K562 (cell line): ENCODE measurements around the gene ASIC1. TPM values are rescaled to one million over a fixed set of nuclear protein-coding genes. Genes with fewer than 3 reads are reported as not detected.
A peak's percentile ranks its signal among the peaks of the same experiment; 100 is the strongest.

Experiments
- ATAC-seq: fragments of 200-7000 bp; cut with Tn5 transposase; 3 replicates; pipeline ENCODE4 v1.9.1; 2020; ENCODE audit warnings: moderate library complexity
- BruUV-seq: library from RNA; stranded (reverse); fragments of 400-500 nt; replicated peaks from 2 replicates; lab custom pipeline; 2021; lab: Mats Ljungman, UMichigan
- CTCF ChIA-PET: fragments of 300-600 bp; formaldehyde crosslinking; extraction: SDS; loops from one replicate; lab custom pipeline; 2021; ENCODE audit warnings: low intra/inter-chr PET ratio; lab: Yijun Ruan, JAX
- POLR2A ChIA-PET: fragments of 300-600, 350-650 bp; sonication (Branson Sonifier 250); formaldehyde crosslinking; extraction: SDS; loops from one replicate; lab custom pipeline; 2021; ENCODE audit warnings: antibody characterized with exemption, inconsistent platforms; lab: Yijun Ruan, JAX
- DNase-seq, 4 experiments: peaks; one replicate each; pipeline versions ENCODE4 v3.0.0 to v3.0.0-alpha.2; 2011 to 2018; ENCODE audit warnings: low spot score in 3 of 4, mixed read lengths in 3 of 4; ENCODE audit errors: extremely low read depth in 1 of 4
- FAIRE-seq: peaks from 2 replicates; lab custom pipeline; 2011; peaks lifted over from hg19 to GRCh38; lab: Jason Lieb, UNC
- H2AFZ ChIP-seq: 2 replicates; pipeline ENCODE4 v1.6.0; 2011; ENCODE audit warnings: low read depth, low read length, control low read depth, inconsistent platforms
- H3K27ac ChIP-seq: fragments of 200-600 bp; 3 replicates; pipeline ENCODE4 v1.8.0; 2011; ENCODE audit warnings: low read depth, mild to moderate bottlenecking, control low read depth, inconsistent platforms, low read length, moderate library complexity, mixed read lengths; ENCODE audit errors: extremely low read depth
- H3K27me3 ChIP-seq, 2 experiments: fragments of 300-600 bp in 1 of 2; 2 replicates in 1 of 2; 3 replicates in 1 of 2; pipeline versions ENCODE4 v1.6.0 to v1.8.0; 2011; ENCODE audit warnings: inconsistent platforms in 2 of 2, low read length in 2 of 2, mild to moderate bottlenecking in 1 of 2, mixed read lengths in 1 of 2, moderate library complexity in 1 of 2; ENCODE audit not compliant: control insufficient read depth in 2 of 2, insufficient read depth in 2 of 2
- H3K36me3 ChIP-seq: fragments of 300-600 bp; 3 replicates; pipeline ENCODE4 v1.8.0; 2011; ENCODE audit warnings: mild to moderate bottlenecking, low read length, inconsistent platforms; ENCODE audit not compliant: control insufficient read depth, insufficient read depth
- H3K4me1 ChIP-seq, 2 experiments: fragments of 200-600 bp in 1 of 2; replicated peaks in 1 of 2; 2 replicates in 1 of 2; 3 replicates in 1 of 2; pipeline versions ENCODE4 v1.5.1 to v1.8.0; 2011; ENCODE audit warnings: inconsistent platforms in 2 of 2, low read length in 2 of 2, mild to moderate bottlenecking in 1 of 2, mixed read lengths in 1 of 2, moderate library complexity in 1 of 2; ENCODE audit not compliant: control insufficient read depth in 2 of 2, insufficient read depth in 2 of 2
- H3K4me2 ChIP-seq: 2 replicates; pipeline ENCODE4 v1.6.1; 2011; ENCODE audit warnings: low read length, control low read depth, inconsistent platforms, mixed read lengths; ENCODE audit not compliant: insufficient read depth
- H3K4me3 ChIP-seq: fragments of 200-600 bp; sonication (generic), shearing (Covaris generic); 2 replicates; pipeline ENCODE4 v1.5.1; 2016; ENCODE audit warnings: control low read depth, inconsistent platforms
- H3K79me2 ChIP-seq: fragments of 200-600 bp; 3 replicates; pipeline ENCODE4 v1.8.0; 2011; ENCODE audit warnings: low read length, inconsistent platforms; ENCODE audit not compliant: control insufficient read depth, insufficient read depth
- H3K9ac ChIP-seq, 2 experiments: 2 replicates each; pipeline versions ENCODE4 v1.6.0 to v1.6.1; 2011; ENCODE audit warnings: low read depth in 2 of 2, low read length in 2 of 2, control low read depth in 1 of 2, inconsistent platforms in 1 of 2, mild to moderate bottlenecking in 1 of 2, mixed read lengths in 1 of 2; ENCODE audit not compliant: insufficient read depth in 1 of 2
- H3K9me1 ChIP-seq: one replicate; pipeline ENCODE4 v1.6.0; 2011; ENCODE audit warnings: inconsistent platforms, mild to moderate bottlenecking, low read length, moderate library complexity; ENCODE audit not compliant: control insufficient read depth, insufficient read depth
- H3K9me3 ChIP-seq: replicated peaks from 2 replicates; pipeline ENCODE4 v1.5.1; 2011; ENCODE audit warnings: low read depth, low read length, inconsistent platforms; ENCODE audit not compliant: control insufficient read depth, insufficient read depth
- H4K20me1 ChIP-seq: replicated peaks from 2 replicates; pipeline ENCODE4 v1.6.1; 2011; ENCODE audit warnings: low read length, inconsistent platforms, mixed read lengths; ENCODE audit not compliant: control insufficient read depth, insufficient read depth
- EP300 ChIP-seq: IDR thresholded peaks from 2 replicates; pipeline ENCODE4 v1.6.1; 2012; ENCODE audit warnings: low read length, improper control_type of control experiment
- MEIS2 ChIP-seq: fragments of 450-650 bp; IDR thresholded peaks from 2 replicates; pipeline ENCODE4 v1.6.1; 2014; ENCODE audit warnings: mild to moderate bottlenecking; ENCODE audit not compliant: partially characterized antibody
- MTA1 ChIP-seq: fragments of 450-650 bp; IDR thresholded peaks from 2 replicates; pipeline ENCODE4 v1.6.1; 2017; ENCODE audit warnings: borderline replicate concordance
- NUFIP1 ChIP-seq: fragments of 450-650 bp; IDR thresholded peaks from 2 replicates; pipeline ENCODE4 v1.6.1; 2018; ENCODE audit not compliant: partially characterized antibody
- RBM14 ChIP-seq: fragments of 200-400 bp; formaldehyde crosslinking; IDR thresholded peaks from 2 replicates; pipeline ENCODE4 v1.6.1; 2018; ENCODE audit warnings: low read depth, mild to moderate bottlenecking, low read length, moderate library complexity, borderline replicate concordance; ENCODE audit not compliant: insufficient read depth
- SRSF9 ChIP-seq: fragments of 200-400 bp; formaldehyde crosslinking; IDR thresholded peaks from 2 replicates; pipeline ENCODE4 v1.6.1; 2017; ENCODE audit warnings: low read depth, low read length, borderline replicate concordance
- WGBS: fragments of 100-300 bp; shearing (Covaris generic); methylation state at CpG from one replicate; pipeline ENCODE4 v1.1.6; 2016; ENCODE audit warnings: low coverage, mixed read lengths; ENCODE audit not compliant: insufficient coverage; ENCODE audit errors: missing lambda C conversion rate; 5-methylcytosine and 5-hydroxymethylcytosine counted together
- in situ Hi-C: fragments of 300-500 bp; cut with MboI; formaldehyde crosslinking; loops from 4 replicates; pipeline ENCODE4 v1.15.0; 2018; ENCODE audit warnings: inconsistent platforms, mixed read lengths
- intact Hi-C: fragments of 100-400 bp; cut with micrococcal nuclease; formaldehyde crosslinking; loops from 2 replicates; pipeline ENCODE4 v1.14.2; 2022
- polyA plus RNA-seq, 8 experiments: library from polyadenylated mRNA; depleted of rRNA in 4 of 8; stranded (reverse) in 5 of 8; unstranded in 3 of 8; fragments of >200 nt; fragmentation: Nextera tagmentation in 2 of 8; fragmentation: Illumina TruSeq in 1 of 8; extraction: Ambion mirVana in 2 of 8; extraction: Trizol in 1 of 8; gene quantifications; 2 replicates each; pipeline versions ENCODE4 v1.2.1 to v1.2.3, GENCODE V29; 2011 to 2014; ENCODE audit warnings: inconsistent platforms in 1 of 8, missing spikeins in 1 of 8
- total RNA-seq, 7 experiments: library from RNA; depleted of rRNA in 6 of 7; stranded (reverse); fragments of >200 nt in 6 of 7; fragmentation: Illumina TruSeq in 2 of 7; extraction: Trizol in 2 of 7; gene quantifications; 2 replicates each; pipeline versions ENCODE4 v1.2.1 to v1.2.3, GENCODE V29; 2011 to 2021; ENCODE audit warnings: low replicate concordance in 1 of 7
- TF ChIP-seq, protein P1 (sequence below), 2 experiments: IDR thresholded peaks in 1 of 2; conservative IDR thresholded peaks in 1 of 2; 2 replicates each; pipeline ENCODE4 v1.6.1; 2016; ENCODE audit warnings: low read depth in 2 of 2, mild to moderate bottlenecking in 1 of 2, missing compliant biosample characterization in 1 of 2, missing genetic modification characterization in 1 of 2, moderate library complexity in 1 of 2
- TF ChIP-seq, protein P2 (sequence below): fragments of 450-650 bp; IDR thresholded peaks from 2 replicates; pipeline ENCODE4 v1.6.1; 2016; ENCODE audit warnings: borderline replicate concordance

The ASIC1 gene
- total and polyA plus RNA-seq, 9 of the 15 experiments (the other 6 are each of a cell fraction or from before 2014, with no cell fraction given) = 0.01 to 1.7 (median 0.45) TPM

DNA sequence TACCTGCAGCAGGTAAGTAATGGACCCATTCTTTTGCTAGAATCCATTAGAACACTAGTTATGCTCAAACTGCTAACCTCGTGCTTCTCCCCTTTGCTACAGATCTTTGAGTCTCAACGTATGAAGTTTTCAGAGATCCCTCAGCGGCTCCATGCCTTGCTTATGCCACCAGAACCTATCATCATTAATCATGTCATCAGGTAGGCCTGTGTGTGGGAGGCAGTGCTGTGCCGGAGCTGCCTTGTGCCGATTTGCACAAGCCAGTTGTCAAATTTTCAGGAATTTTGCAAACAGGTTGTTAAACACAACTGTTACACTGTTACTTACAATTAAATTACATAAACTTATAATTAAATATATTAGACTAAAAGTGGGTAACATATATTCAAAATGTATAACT lies 33.0 kb downstream of the ASIC1 start:
- Histone ChIP-seq H3K4me3 (no peak overlapping the region), H4K20me1 (peaks cover 5% of the 10 kb centered on the region), H2AFZ (no peak overlapping the region), H3K4me1 (peaks cover 5 to 7% of the 10 kb centered on the region in 2 experiments; a peak in 3 of 5 replicates), H3K27me3 (no peaks in the 10 kb centered on the region), H3K79me2 (peaks cover 7% of the 10 kb centered on the region), H3K36me3 (peaks cover 84% of the 10 kb centered on the region), H3K9me1 (no peaks in the 10 kb centered on the region), H3K4me2 (no peak overlapping the region), H3K9ac (no peak overlapping the region), H3K9me3 (no peaks in the 10 kb centered on the region), H3K27ac (no peak overlapping the region)
- ATAC-seq (no peak), DNase-seq (no peak), FAIRE-seq (no peak)
- POLR2A ChIA-PET = interaction anchor here (1.3 to 1.7 kb wide), 2 partner anchors 14 to 20 kb away, joined by 3 to 5 read pairs; partner anchors contain the start of gene GPD1
- TF ChIP-seq SRSF9 = no peak
- no peak for TF ChIP-seq NUFIP1
- TF ChIP-seq, protein P1, sequence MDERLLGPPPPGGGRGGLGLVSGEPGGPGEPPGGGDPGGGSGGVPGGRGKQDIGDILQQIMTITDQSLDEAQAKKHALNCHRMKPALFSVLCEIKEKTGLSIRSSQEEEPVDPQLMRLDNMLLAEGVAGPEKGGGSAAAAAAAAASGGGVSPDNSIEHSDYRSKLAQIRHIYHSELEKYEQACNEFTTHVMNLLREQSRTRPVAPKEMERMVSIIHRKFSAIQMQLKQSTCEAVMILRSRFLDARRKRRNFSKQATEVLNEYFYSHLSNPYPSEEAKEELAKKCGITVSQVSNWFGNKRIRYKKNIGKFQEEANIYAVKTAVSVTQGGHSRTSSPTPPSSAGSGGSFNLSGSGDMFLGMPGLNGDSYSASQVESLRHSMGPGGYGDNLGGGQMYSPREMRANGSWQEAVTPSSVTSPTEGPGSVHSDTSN (CRISPR knock-in tag; IDR thresholded peaks at IDR 0.05; ENCODE audit: low read depth) = no peak
- TF ChIP-seq, protein P1 (tag; conservative IDR thresholded peaks at IDR 0.05; ENCODE audit: low read depth) = peak; percentile 88
- no peak for TF ChIP-seq MTA1
- TF ChIP-seq, protein P2, sequence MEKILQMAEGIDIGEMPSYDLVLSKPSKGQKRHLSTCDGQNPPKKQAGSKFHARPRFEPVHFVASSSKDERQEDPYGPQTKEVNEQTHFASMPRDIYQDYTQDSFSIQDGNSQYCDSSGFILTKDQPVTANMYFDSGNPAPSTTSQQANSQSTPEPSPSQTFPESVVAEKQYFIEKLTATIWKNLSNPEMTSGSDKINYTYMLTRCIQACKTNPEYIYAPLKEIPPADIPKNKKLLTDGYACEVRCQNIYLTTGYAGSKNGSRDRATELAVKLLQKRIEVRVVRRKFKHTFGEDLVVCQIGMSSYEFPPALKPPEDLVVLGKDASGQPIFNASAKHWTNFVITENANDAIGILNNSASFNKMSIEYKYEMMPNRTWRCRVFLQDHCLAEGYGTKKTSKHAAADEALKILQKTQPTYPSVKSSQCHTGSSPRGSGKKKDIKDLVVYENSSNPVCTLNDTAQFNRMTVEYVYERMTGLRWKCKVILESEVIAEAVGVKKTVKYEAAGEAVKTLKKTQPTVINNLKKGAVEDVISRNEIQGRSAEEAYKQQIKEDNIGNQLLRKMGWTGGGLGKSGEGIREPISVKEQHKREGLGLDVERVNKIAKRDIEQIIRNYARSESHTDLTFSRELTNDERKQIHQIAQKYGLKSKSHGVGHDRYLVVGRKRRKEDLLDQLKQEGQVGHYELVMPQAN = no peak
- no peak for TF ChIP-seq RBM14
- TF ChIP-seq MEIS2 = peak; percentile 38
- TF ChIP-seq EP300 = no peak
- no TSS peak for BruUV-seq
- CTCF ChIA-PET = no interaction called here
- in situ Hi-C loops = no loop called here
- 93% methylated on average over 5 of the region's 5 CpGs for WGBS
- intact Hi-C loops = no loop called here
